Left colon (tissue), 2 donors: ENCODE measurements around the gene CEP126. TPM values are rescaled to one million over a fixed set of nuclear protein-coding genes. Genes with fewer than 3 reads are reported as not detected.

ENCODE experiments used
- ATAC-seq: fragments of 200-7000 bp; cut with Tn5 transposase; one replicate; pipeline ENCODE4 v1.9.1; 2020; ENCODE audit warnings: mild to moderate bottlenecking, moderate library complexity
- DNase-seq, 2 donors: peaks; one replicate each; pipeline ENCODE4 v3.0.0-alpha.2; 2020
- intact Hi-C, 2 donors: fragments of 100-400 bp; cut with DNase I in 1 of 2; cut with micrococcal nuclease in 1 of 2; formaldehyde crosslinking; loops; one replicate each; pipeline versions ENCODE4 v1.11.2 to v1.14.0; 2022; cut with DNase I, micrococcal nuclease
- long read RNA-seq: library from polyadenylated mRNA; unstranded; transcript quantifications from one replicate; pipeline ENCODE4 v2.0.0, GENCODE V29; 2021
- total RNA-seq, 2 donors: library from RNA; stranded (reverse); fragmentation: NEBNext Ultra II Directional; extraction: Animal tissue kit (Norgen Biotek cat#: 25700); gene quantifications; one replicate each; pipeline ENCODE4 v1.2.1, GENCODE V29; 2021
- donor health status: DM: no; HTN: no; CAD: no.
- donor health status: DM: yes; HTN: yes; CAD: no.

The CEP126 gene, protein sequence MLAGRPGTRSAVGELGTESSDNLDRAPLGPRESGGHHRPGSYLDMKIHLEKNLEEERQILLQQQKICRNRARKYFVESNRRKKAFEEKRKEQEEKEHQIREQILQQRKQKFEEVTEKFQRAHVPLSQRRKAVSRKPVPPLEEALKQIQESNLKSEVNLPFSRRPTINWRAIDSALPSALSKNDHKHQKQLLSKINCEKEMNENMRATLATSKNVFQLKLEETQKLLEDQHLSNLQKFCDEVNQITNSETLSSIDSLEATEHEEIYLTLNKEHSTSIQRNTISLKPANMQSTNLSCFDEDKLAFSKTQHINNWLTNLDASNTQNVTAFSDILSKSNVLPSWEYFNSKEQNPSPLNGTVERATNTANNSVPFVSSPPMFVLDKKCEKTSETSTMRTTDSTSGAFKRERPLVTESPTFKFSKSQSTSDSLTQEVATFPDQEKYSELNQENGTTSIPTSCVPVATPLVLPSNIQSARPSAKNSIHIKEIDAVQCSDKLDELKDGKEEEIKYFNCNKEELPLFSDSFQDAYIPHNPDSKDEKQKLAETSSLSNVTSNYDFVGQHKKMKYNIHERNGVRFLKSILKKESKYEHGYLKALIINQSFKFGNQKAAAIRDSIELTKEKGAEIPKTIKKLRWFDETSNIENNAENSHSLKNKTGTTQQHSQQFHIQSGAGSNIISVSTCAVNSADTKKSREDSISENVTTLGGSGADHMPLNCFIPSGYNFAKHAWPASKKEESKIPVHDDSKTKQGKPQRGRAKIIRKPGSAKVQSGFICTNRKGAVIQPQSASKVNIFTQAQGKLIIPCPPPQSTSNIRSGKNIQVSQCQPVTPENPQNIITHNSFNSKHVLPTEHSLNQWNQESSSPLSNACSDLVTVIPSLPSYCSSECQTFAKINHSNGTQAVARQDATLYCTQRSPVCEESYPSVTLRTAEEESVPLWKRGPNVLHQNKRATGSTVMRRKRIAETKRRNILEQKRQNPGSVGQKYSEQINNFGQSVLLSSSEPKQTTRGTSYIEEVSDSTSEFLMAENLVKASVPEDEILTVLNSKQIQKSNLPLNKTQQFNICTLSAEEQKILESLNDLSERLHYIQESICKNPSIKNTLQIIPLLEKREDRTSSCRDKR
- total RNA-seq, result 1 to 10 TPM; 4.0 to 4.1 TPM
- long read RNA-seq, partial matches to known transcripts, result 3 of 4 reads
- long read RNA-seq, other reads (novel, unspliced or antisense), result 1 of 4 reads

DNA sequence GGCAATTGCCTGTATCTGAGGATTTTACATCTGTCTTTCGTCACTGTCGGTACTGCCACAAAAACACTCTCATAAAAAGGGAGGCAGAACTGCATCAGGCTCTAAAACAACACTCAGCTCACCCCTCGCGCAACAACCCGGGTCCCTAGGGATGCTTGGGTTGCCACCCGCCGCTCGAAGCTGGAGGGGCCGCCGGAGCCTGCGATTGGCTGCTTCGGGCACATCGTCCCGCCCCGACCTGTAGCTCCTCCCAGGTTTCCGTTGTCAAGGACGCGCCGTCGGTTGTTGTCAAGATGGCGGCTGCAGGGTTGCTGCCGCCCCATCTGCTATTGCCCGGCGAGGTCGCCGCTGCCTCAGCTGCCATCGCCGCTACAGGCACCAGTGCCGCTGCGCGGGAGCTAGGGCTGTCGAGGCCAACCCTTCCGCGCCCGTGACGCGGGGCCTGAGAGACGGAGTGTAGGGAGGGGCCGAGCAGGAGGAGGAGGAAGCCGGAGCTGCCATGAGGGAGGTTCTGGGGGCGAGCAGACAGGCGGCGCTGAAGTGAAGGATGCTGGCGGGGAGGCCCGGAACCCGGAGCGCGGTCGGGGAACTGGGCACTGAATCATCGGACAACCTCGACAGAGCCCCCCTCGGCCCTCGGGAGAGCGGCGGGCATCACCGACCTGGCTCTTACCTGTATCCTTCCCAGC, at the start of gene CEP126:
Gene CEP126, plus strand, starts transcription at position 273 of the 689 bp plus-strand sequence. Its CDS starts 275 bp downstream, at position 548.
- peak; percentile 93 to 96 for DNase-seq
- ATAC-seq, result peak; percentile 94
- intact Hi-C loops, result no loop called here

- intact Hi-C loops, result no loop called here
- ATAC-seq (peak; percentile 33), DNase-seq (no peak)
Measured at GRCh38 chr11:101866619-101867491, 48.0 kb upstream of the CEP126 start.

DNA sequence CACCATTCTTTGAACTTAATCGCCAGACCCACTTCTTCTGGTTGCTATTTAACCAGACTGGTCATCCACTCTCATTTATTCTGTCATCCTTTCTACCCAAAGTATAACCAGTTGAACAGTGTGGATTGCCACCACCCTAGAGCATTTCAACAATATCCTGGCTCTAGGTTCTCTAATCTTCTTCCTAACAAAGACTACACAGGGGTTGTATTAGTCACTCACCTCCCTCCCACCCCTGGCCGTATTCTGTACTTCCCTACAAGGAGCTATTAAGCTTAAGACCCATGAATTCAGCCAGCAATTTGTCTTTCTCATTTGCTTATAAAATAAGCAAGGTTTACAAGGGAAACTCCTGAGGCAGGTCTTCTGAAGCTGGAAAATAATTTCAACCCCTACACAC, 46.9 kb upstream of the CEP126 start:
- ATAC-seq (no peak), DNase-seq (no peak)
- intact Hi-C loops, result no loop called here

- peak; percentile 44 for ATAC-seq
- no peak for DNase-seq
- intact Hi-C loops, result loop anchor here in 1 of 2 donors (10.0 kb wide), 1 partner anchor 114 kb away; no protein-coding TSS in a partner anchor
Measured at GRCh38 chr11:101870510-101870909, 44.3 kb upstream of the CEP126 start.

GRCh38 chr11:101872171-101872882, 42.5 kb upstream of the CEP126 start:
- ATAC-seq, result no peak
- intact Hi-C loops, result loop anchor here in 1 of 2 donors (10.0 kb wide), 1 partner anchor 112 kb away; no protein-coding TSS in a partner anchor
- no peak for DNase-seq

- no peak for ATAC-seq
- intact Hi-C loops, result no loop called here
- no peak for DNase-seq
Measured at GRCh38 chr11:101880222-101880621, 34.6 kb upstream of the CEP126 start.

DNA sequence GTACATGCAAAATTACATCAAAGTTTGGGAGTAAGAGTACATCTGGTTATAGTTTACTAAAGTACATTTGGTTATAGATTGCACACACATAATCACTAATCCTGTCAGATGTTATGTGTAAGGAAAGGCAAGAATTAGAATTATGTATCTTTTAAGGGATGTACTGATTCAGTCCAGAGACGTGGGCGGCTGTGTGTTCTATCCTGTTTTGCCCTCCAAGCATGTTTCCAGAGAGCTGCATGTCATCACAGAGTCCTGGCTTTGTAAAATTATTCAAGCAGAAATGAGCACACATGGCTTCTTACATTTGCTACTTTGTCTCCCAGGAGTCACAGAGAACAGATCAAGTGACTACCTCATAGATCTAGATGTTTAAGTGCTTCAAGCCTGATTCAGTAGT, 33.2 kb upstream of the CEP126 start:
- DNase-seq (no peak), ATAC-seq (no peak)
- intact Hi-C loops, result no loop called here

DNA sequence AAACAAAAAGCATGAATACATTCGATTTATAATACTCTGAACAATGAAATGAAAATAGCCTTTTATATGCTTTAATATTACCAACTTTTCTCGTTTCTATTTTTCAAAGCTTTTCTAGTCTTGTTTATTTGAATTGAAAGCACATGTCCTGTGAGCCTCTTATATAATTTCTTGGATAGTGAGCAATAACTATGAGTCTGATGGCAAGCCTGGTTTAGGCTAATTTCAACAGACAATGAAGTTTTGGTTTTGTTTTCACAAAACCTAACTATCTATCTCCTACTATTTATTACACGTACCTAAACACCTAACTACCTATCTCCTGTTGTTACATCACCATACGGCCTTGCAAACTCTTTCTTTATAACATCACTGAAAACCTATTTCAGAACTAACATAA, 29.2 kb upstream of the CEP126 start:
- intact Hi-C loops, result no loop called here
- ATAC-seq (no peak), DNase-seq (no peak)

DNA sequence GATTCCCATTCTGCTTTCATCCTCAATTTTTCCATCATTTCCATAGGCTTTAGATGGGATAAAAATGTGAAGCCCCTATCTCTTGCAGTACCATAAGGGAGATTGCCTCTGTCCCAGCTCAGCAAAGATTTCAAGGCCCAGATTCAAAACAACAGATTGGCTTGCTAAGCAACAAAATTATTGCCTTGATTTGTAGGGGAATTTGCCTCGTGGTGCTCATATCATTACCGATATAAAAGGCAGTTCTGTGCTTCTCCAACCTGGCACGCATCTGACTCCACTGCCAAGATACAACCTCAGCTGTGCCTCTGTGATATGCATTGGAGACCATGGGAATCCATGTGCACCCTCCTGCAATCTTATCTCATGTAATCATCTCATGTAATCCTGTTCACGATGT, 25.0 kb upstream of the CEP126 start:
- intact Hi-C loops, result no loop called here
- ATAC-seq (no peak), DNase-seq (no peak)

DNA sequence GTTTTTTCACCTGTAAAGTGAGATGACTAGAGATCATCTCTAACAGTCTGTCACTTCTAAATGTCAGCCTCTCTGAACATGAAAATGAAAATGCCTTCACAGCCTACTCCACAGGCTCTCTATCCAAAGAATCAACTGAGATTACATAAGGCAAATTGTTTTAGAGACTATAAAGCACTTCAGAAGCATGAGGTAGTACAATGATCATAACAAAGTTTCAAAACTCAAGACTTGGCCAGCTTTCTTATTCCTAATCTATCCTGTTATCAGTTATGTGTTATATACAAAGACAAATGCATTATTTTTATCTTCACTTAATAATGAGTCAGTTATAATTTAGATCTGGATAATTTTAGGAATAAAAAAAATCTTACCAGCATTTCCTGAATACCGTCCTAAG, 20.3 kb upstream of the CEP126 start:
- intact Hi-C loops, result no loop called here
- ATAC-seq, result no peak
- no peak for DNase-seq

GRCh38 chr11:101907815-101908214, 7.0 kb upstream of the CEP126 start:
- intact Hi-C loops, result no loop called here
- DNase-seq (no peak), ATAC-seq (no peak)

- ATAC-seq (no peak), DNase-seq (no peak)
- intact Hi-C loops, result no loop called here
Measured at GRCh38 chr11:101909087-101909486, 5.7 kb upstream of the CEP126 start.

DNA sequence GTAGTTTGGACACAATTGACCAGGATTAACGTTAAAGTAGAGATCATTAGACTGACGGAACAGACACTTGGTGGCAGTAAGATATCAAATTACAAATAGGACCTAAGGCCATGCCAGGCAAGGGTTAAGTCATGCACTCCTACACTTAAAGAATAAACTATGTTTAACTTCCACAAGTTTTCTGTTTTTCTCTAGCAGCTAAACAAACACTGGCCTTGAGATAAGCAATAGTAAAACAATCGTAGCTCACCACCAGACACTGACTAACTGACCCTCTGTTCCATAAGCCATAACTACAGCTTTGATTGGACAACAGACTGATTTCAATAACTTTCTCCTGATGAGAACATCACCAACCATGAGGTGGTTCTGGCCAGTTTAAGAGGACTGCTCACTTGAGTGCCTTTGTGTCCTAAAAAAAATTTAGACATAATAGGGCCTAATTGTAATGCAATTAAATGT, 2.0 kb upstream of the CEP126 start:
- intact Hi-C loops, result no loop called here
- ATAC-seq (peak; percentile 40), DNase-seq (no peak)

GRCh38 chr11:101913656-101914055, 1.2 kb upstream of the CEP126 start:
- ATAC-seq (no peak), DNase-seq (no peak)
- intact Hi-C loops, result no loop called here

DNA sequence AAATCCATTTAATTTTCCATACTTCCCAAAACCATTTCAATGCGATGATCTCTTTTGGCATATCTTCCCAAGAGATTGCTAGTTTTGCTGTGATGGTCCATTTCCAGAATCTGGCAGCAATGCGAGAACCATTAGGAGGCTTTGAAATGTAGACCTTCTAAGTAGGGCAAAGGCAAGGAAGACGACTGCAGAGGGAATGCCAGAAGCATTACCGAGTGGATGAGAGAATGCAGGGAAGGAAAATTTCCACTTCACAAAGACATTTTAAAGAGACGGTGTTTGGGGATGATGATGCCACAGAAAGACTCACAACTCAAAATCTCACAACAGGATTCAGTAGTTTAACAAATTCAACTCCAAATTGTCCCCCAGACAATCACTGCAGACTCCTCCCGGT, 471 bp upstream of the CEP126 start:
- no peak for DNase-seq
- ATAC-seq, result no peak
- intact Hi-C loops, result no loop called here

- intact Hi-C loops, result no loop called here
- DNase-seq (no peak), ATAC-seq (peak; percentile 24)
Measured at GRCh38 chr11:101915791-101916291, 1.0 kb downstream of the CEP126 start.

- intact Hi-C loops, result no loop called here
- DNase-seq (no peak), ATAC-seq (no peak)
Measured at GRCh38 chr11:101916422-101916821, 1.6 kb downstream of the CEP126 start, which contains the start of gene ANGPTL5. Gene ANGPTL5, minus strand, starts transcription at chr11:101916522. Its CDS starts 8,613 bp downstream, at chr11:101907909.
